HG02943 (cell line): Measurements from ENCODE around the gene TWIST2.

Source experiments
- ATAC-seq: cut with Tn5 transposase; IDR thresholded peaks from one replicate; pipeline ENCODE4 v1.9.1; 2021; ENCODE audit warnings: mild to moderate bottlenecking, low read depth, moderate library complexity; ENCODE audit not compliant: unreplicated experiment

The TWIST2 gene

GRCh38 chr2:238872026-238872425, 24.1 kb downstream of the TWIST2 start:
- ATAC-seq = no peak

GRCh38 chr2:238872628-238873380, 24.9 kb downstream of the TWIST2 start:
- ATAC-seq = no peak

- ATAC-seq = no peak
Measured at GRCh38 chr2:238873381-238873801, 25.5 kb downstream of the TWIST2 start.

- no peak for ATAC-seq
Measured at GRCh38 chr2:238873841-238874240, 26.0 kb downstream of the TWIST2 start.

- ATAC-seq = no peak
Measured at GRCh38 chr2:238874330-238875050, 26.6 kb downstream of the TWIST2 start.

GRCh38 chr2:238875101-238875470, 27.2 kb downstream of the TWIST2 start:
- ATAC-seq = no peak

- ATAC-seq = no peak
Measured at GRCh38 chr2:238875471-238876231, 27.8 kb downstream of the TWIST2 start.

- no peak for ATAC-seq
Measured at GRCh38 chr2:238876232-238876630, 28.3 kb downstream of the TWIST2 start.

GRCh38 chr2:238878051-238878735, 30.3 kb downstream of the TWIST2 start:
- ATAC-seq = no peak

- ATAC-seq = no peak
Measured at GRCh38 chr2:238879043-238879442, 31.2 kb downstream of the TWIST2 start.

- ATAC-seq = no peak
Measured at GRCh38 chr2:238879621-238880377, 31.9 kb downstream of the TWIST2 start.

- ATAC-seq = no peak
Measured at GRCh38 chr2:238881353-238882081, 33.6 kb downstream of the TWIST2 start.

GRCh38 chr2:238882082-238882755, 34.3 kb downstream of the TWIST2 start:
- ATAC-seq = no peak

GRCh38 chr2:238883421-238883901, 35.6 kb downstream of the TWIST2 start:
- ATAC-seq = no peak

GRCh38 chr2:238884122-238884811, 36.4 kb downstream of the TWIST2 start:
- no peak for ATAC-seq

- ATAC-seq = no peak
Measured at GRCh38 chr2:238884812-238885408, 37.0 kb downstream of the TWIST2 start.

- no peak for ATAC-seq
Measured at GRCh38 chr2:238886453-238887094, 38.7 kb downstream of the TWIST2 start.
